A549 (cell line): ENCODE results near the gene CYSRT1. TPM values are rescaled to one million over a fixed set of nuclear protein-coding genes. Genes with fewer than 3 reads are reported as not detected.

ENCODE experiments used
- ATAC-seq, 2 experiments: fragments of 200-7000 bp in 1 of 2; fragments of >200 bp in 1 of 2; cut with Nextera tagmentation in 1 of 2; cut with Tn5 transposase in 1 of 2; 3 replicates each; pipeline versions ENCODE4 v1.8.0 to v1.9.1; 2018 to 2020; ENCODE audit warnings: mild to moderate bottlenecking in 1 of 2, moderate library complexity in 1 of 2
- CTCF ChIA-PET: fragments of 300-600 bp; sonication (Branson Sonifier 250); formaldehyde crosslinking; extraction: SDS; loops from one replicate; lab custom pipeline; 2021; ENCODE audit warnings: antibody characterized with exemption, inconsistent platforms; lab: Yijun Ruan, JAX
- POLR2A ChIA-PET: fragments of 350-600 bp; formaldehyde crosslinking; extraction: SDS; loops from one replicate; lab custom pipeline; 2021; ENCODE audit warnings: antibody characterized with exemption, inconsistent platforms; lab: Yijun Ruan, JAX
- DNase-seq, 2 experiments: peaks; one replicate each; pipeline versions ENCODE4 v3.0.0 to v3.0.0-alpha.2; 2011 to 2016; ENCODE audit warnings: low read depth in 1 of 2, low spot score in 1 of 2
- FAIRE-seq: peaks from 2 replicates; lab custom pipeline; 2011; peaks lifted over from hg19 to GRCh38; lab: Jason Lieb, UNC
- H3K27ac ChIP-seq, 2 experiments: fragments of >200 bp; sonication (Bioruptor Twin); formaldehyde crosslinking; 3 replicates each; pipeline ENCODE4 v1.5.1; 2016 to 2017
- H3K4me1 ChIP-seq: fragments of >200 bp; sonication (Bioruptor Twin); formaldehyde crosslinking; 3 replicates; pipeline ENCODE4 v1.6.1; 2016
- H3K4me2 ChIP-seq: fragments of >200 bp; sonication (Bioruptor Twin); formaldehyde crosslinking; 3 replicates; pipeline ENCODE4 v1.6.1; 2016
- H3K4me3 ChIP-seq: fragments of >200 bp; sonication (Bioruptor Twin); formaldehyde crosslinking; 3 replicates; pipeline ENCODE4 v1.5.1; 2016
- H3K9me3 ChIP-seq: fragments of >200 bp; sonication (Bioruptor Twin); formaldehyde crosslinking; 3 replicates; pipeline ENCODE4 v1.6.1; 2016
- CEBPB ChIP-seq, 2 experiments: fragments of >200 bp in 1 of 2; sonication (Bioruptor Twin) in 1 of 2; formaldehyde crosslinking in 1 of 2; IDR thresholded peaks; 2 replicates each; pipeline ENCODE4 v1.6.1; 2012 to 2016
- ESRRA ChIP-seq: fragments of 150-350 bp; IDR thresholded peaks from 2 replicates; pipeline ENCODE4 v1.6.1; 2014; ENCODE audit warnings: mild to moderate bottlenecking, low read length, borderline replicate concordance
- FOSB ChIP-seq: fragments of 250-450 bp; sonication (Bioruptor Pico); IDR thresholded peaks from 2 replicates; pipeline ENCODE4 v1.5.0; 2020; ENCODE audit warnings: mild to moderate bottlenecking, moderate library complexity
- FOSL2 ChIP-seq, 2 experiments: fragments of 450-650 bp in 1 of 2; fragments of >200 bp in 1 of 2; sonication (Bioruptor Twin) in 1 of 2; formaldehyde crosslinking; IDR thresholded peaks; 2 replicates each; pipeline versions ENCODE4 v1.5.0 to v1.6.1; 2016 to 2020; ENCODE audit warnings: mild to moderate bottlenecking in 1 of 2, moderate library complexity in 1 of 2
- HES2 ChIP-seq: fragments of >200 bp; sonication (Bioruptor Twin); formaldehyde crosslinking; IDR thresholded peaks from 2 replicates; pipeline ENCODE4 v1.6.1; 2016
- JUNB ChIP-seq: fragments of >200 bp; sonication (Bioruptor Twin); formaldehyde crosslinking; IDR thresholded peaks from 2 replicates; pipeline ENCODE4 v1.6.1; 2016
- RAD21 ChIP-seq, 2 experiments: fragments of >200 bp in 1 of 2; sonication (Bioruptor Twin) in 1 of 2; formaldehyde crosslinking in 1 of 2; IDR thresholded peaks in 1 of 2; conservative IDR thresholded peaks in 1 of 2; 2 replicates in 1 of 2; 3 replicates in 1 of 2; pipeline ENCODE4 v1.6.1; 2012 to 2018; ENCODE audit warnings: inconsistent platforms in 1 of 2
- RARB ChIP-seq: fragments of 250-450 bp; sonication (Bioruptor Pico); IDR thresholded peaks from 2 replicates; pipeline ENCODE4 v1.8.0; 2021; ENCODE audit warnings: mild to moderate bottlenecking, moderate library complexity
- SREBF2 ChIP-seq: fragments of 450-650 bp; IDR thresholded peaks from 2 replicates; pipeline ENCODE4 v1.6.1; 2014; ENCODE audit warnings: mild to moderate bottlenecking, moderate library complexity
- ZC3H11A ChIP-seq: fragments of 450-650 bp; IDR thresholded peaks from 2 replicates; pipeline ENCODE4 v1.6.1; 2014; ENCODE audit warnings: antibody characterized with exemption, mild to moderate bottlenecking
- WGBS: methylation state at CpG from one replicate; pipeline ENCODE4 v1.1.6; 2017; ENCODE audit errors: missing lambda C conversion rate; 5-methylcytosine and 5-hydroxymethylcytosine counted together
- polyA plus RNA-seq, 4 experiments: library from polyadenylated mRNA; depleted of rRNA in 3 of 4; stranded (reverse); fragments of >200 nt; fragmentation: RNase III in 1 of 4; extraction: RNeasy Plus Mini Kit Qiagen cat#74134 plus additional on column Dnase treatment in 1 of 4; gene quantifications; 2 replicates in 3 of 4; 3 replicates in 1 of 4; pipeline ENCODE4 v1.2.3, GENCODE V29; 2011 to 2017
- TF ChIP-seq, protein P1 (sequence below): IDR thresholded peaks from 2 replicates; pipeline ENCODE4 v1.6.1; 2012
- TF ChIP-seq, protein P2 (sequence below): IDR thresholded peaks from 2 replicates; pipeline ENCODE4 v1.6.1; 2012; ENCODE audit warnings: low read depth, borderline replicate concordance

The CYSRT1 gene
- polyA plus RNA-seq, 2 of the 4 experiments (the other 2 are of a cell fraction), result 0.30 to 0.81 TPM

DNA sequence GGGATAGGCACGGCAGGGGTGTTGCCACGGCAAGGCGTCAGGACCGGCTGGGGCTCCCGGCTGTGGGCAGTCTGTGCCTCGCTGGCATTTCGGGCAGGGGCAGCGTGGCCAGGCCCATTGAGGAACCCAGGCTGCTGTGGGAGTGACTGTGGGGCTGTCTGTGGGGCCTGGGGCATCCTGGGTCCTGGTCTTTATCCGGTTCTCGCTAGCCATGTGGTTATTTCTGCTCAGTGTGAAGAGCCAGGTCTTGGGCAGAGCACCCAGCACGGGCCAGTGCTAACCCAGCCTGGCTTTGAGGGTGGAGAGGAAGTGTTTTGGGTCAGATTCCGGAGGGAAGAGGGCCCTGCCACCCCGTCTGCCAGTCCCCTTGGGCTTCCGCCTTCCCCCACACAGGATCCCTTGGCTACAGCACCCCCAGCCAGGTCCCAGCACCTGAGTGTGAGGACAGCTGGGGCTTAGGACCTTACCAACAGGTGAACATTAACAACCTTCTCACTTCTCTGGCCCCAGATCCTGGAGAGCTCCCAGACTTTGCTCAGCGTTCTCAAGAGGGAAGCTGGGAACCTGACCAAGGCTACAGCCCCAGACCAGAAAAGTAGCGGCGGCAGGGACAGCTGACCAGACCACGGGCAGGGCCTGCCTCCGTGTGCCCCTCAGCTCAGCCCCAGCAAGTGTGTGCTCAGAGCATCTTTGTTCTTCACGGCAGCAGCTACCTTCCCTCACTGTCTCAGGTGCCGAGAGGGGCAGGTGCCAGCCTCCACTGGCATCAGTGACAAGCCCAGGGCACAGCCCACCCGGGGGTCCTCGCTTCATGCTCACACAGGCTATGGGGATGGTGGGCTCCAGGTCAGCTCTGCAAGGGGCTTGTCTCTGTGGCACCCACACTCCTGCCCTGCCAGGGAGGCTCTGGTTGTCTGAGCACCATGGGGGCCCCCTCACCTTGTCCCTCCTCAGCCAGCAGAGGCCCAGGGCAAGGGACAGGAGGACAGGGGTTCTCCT is 35.4 kb upstream of the CYSRT1 start:
- CTCF ChIA-PET, result interaction anchor here (0.6 to 11.5 kb wide), 25 partner anchors 9 to 125 kb away, joined by 3 to 156 read pairs (median 4); partner anchors contain the start of genes CYSRT1, GRIN1, LRRC26 and RNF208
- peak overlapping the region; percentile 99 for H3K4me2 ChIP-seq
- no peak for TF ChIP-seq FOSL2 (IDR thresholded peaks at IDR 0.05)
- TF ChIP-seq FOSL2 (CRISPR knock-in tag; IDR thresholded peaks at IDR 0.05), result no peak
- no peak for TF ChIP-seq JUNB
- TF ChIP-seq ZC3H11A, result no peak
- TF ChIP-seq SREBF2, result no peak
- TF ChIP-seq ESRRA, result no peak
- no peak for TF ChIP-seq FOSB (CRISPR knock-in tag)
- no peak for TF ChIP-seq HES2
- TF ChIP-seq RARB (CRISPR knock-in tag), result no peak
- TF ChIP-seq CEBPB (IDR thresholded peaks at IDR 0.05), result no peak
- TF ChIP-seq, protein P1, sequence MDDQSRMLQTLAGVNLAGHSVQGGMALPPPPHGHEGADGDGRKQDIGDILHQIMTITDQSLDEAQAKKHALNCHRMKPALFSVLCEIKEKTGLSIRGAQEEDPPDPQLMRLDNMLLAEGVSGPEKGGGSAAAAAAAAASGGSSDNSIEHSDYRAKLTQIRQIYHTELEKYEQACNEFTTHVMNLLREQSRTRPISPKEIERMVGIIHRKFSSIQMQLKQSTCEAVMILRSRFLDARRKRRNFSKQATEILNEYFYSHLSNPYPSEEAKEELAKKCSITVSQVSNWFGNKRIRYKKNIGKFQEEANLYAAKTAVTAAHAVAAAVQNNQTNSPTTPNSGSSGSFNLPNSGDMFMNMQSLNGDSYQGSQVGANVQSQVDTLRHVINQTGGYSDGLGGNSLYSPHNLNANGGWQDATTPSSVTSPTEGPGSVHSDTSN, result no peak
- H3K4me1 ChIP-seq, result peaks cover 31% of the 10 kb centered on the region
- no peak for FAIRE-seq
- ATAC-seq, result peak in 1 of 2 experiments; percentile 19; a peak in 4 of 6 replicates
- POLR2A ChIA-PET, result interaction anchor here (0.6 to 3.4 kb wide), 16 partner anchors 9 to 62 kb away, joined by 3 to 38 read pairs (median 7); partner anchors contain the start of genes CYSRT1, NDOR1, RNF208 and RNF224
- 68% methylated on average over 14 of the region's 23 CpGs for WGBS
- H3K27ac ChIP-seq, result peak overlapping the region; percentile 97
- no peaks in the 10 kb centered on the region for H3K9me3 ChIP-seq
- DNase-seq, result no peak
- peak overlapping the region; percentile 92 for H3K4me3 ChIP-seq

DNA sequence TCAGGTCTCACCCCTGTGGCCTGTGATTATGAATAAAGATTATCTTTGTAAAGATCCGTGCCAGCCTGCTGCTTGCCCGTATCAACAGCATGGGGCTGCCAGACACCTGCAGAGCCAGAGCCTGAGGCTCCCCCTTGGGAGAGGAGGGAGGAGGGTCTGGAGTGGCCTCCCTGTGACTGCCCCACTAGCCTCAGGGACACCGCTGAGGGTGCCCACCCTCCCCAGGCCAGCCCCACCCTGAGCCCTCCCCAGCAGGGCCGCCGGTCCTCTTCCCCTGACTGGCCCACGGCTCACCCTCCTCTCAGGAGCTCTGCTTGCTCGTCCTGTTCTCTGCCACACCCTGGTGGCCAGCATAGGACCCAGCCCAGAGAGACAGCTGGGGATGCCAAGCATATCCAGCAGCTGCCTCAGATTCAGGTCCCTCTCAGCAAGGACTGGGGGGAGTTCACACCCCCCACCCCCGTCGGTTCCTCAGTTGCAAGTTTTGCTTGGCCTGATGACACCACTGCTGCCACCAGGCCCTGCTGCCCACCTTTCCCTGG is 34.6 kb upstream of the CYSRT1 start:
- Histone ChIP-seq H3K27ac (peak overlapping the region in 1 of 2 experiments; percentile 97; a peak in 1 of 6 replicates), H3K4me3 (no peak overlapping the region), H3K9me3 (no peaks in the 10 kb centered on the region), H3K4me2 (peak overlapping the region; percentile 99), H3K4me1 (peaks cover 39% of the 10 kb centered on the region)
- CTCF ChIA-PET, result interaction anchor here (0.9 to 11.5 kb wide), 14 partner anchors 7 to 126 kb away, joined by 3 to 156 read pairs (median 7); partner anchors contain the start of genes CYSRT1, LRRC26, RNF208 and RNF224
- DNase-seq, result no peak
- ATAC-seq, result peak; percentile 31 to 44; a peak in 3 of 6 replicates
- peak in 1 of 2 experiments; percentile 35; a peak in 1 of 5 replicates for TF ChIP-seq RAD21 (conservative IDR thresholded peaks at IDR 0.05 in 1 of 2, IDR thresholded peaks at IDR 0.05 in 1 of 2)
- no peak for TF ChIP-seq CEBPB (IDR thresholded peaks at IDR 0.05)
- TF ChIP-seq, all 56 proteins: peak for 1
- 94% methylated on average over 3 of the region's 9 CpGs for WGBS
- POLR2A ChIA-PET, result interaction anchor here (2.1 to 3.4 kb wide), 3 partner anchors 11 to 33 kb away, joined by 15 to 38 read pairs (median 20); partner anchors contain the start of genes CYSRT1, RNF208 and TPRN
- no peak for FAIRE-seq

DNA sequence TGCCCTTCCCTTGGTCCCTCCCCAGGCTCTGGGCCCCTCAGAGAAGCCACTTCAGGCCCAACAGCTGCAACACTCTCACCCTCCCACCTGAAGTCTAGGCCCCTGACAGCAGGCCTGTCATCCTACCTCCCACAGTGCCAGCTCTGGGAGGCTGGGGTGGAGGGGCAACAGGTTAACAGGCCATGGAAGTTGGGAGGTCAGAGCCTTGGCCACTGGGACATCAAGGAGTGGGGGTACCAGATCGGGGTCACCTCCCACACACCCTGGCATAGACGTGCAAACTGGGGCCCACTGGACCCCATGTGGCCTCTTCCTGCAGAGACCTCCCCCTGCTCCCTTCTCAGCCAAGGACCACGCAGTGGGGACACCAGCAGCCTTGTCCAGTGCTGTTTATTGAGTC is 33.7 kb upstream of the CYSRT1 start:
- H3K4me1 ChIP-seq, result peaks cover 44% of the 10 kb centered on the region
- FAIRE-seq, result no peak
- no peak for DNase-seq
- TF ChIP-seq, protein P1, result 0 out of 2 replicates have a peak, but pooled peaks have one; percentile 12
- TF ChIP-seq, protein P2, sequence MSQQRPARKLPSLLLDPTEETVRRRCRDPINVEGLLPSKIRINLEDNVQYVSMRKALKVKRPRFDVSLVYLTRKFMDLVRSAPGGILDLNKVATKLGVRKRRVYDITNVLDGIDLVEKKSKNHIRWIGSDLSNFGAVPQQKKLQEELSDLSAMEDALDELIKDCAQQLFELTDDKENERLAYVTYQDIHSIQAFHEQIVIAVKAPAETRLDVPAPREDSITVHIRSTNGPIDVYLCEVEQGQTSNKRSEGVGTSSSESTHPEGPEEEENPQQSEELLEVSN, result no peak
- H3K4me2 ChIP-seq, result no peak overlapping the region
- no peaks in the 10 kb centered on the region for H3K9me3 ChIP-seq
- H3K4me3 ChIP-seq, result no peak overlapping the region
- 100% methylated on average over 1 of the region's 3 CpGs for WGBS
- ChIA-PET POLR2A (interaction anchor here (1.8 kb wide), 1 partner anchor 10 kb away, joined by 10 read pairs; the partner anchor contains the start of gene TPRN), CTCF (interaction anchor here (1.2 to 11.5 kb wide), 6 partner anchors 8 to 73 kb away, joined by 3 to 156 read pairs (median 19); partner anchors contain the start of genes CYSRT1, LRRC26, RNF208 and RNF224)
- no peak overlapping the region for H3K27ac ChIP-seq
- ATAC-seq, result no peak
